Gastroesophageal sphincter (tissue), 4 donors: Measurements from ENCODE around the gene SH3GLB2. TPM values are rescaled to one million over a fixed set of nuclear protein-coding genes. Genes with fewer than 3 reads are reported as not detected.

ENCODE experiments used
- ATAC-seq: fragments of 150-250 bp; one replicate; pipeline ENCODE4 v1.9.1; 2016; ENCODE audit warnings: mild to moderate bottlenecking, moderate library complexity
- H3K27ac ChIP-seq, 4 donors: fragments of 200-600 bp; sonication (generic) in 3 of 4; 1 replicate in 3 of 4; 2 replicates in 1 of 4; pipeline ENCODE4 v1.5.1; 2016 to 2019
- H3K27me3 ChIP-seq: fragments of 200-600 bp; sonication (generic); one replicate; pipeline ENCODE4 v1.5.1; 2019
- H3K36me3 ChIP-seq, 2 donors: fragments of 200-600 bp; sonication (generic); one replicate each; pipeline ENCODE4 v1.5.1; 2019; ENCODE audit warnings: control low read depth in 1 of 2
- H3K4me1 ChIP-seq, 3 donors: fragments of 200-600 bp; sonication (generic); 1 replicate in 2 of 3; 2 replicates in 1 of 3; pipeline ENCODE4 v1.5.1; 2016 to 2019; ENCODE audit warnings: control low read depth in 2 of 3
- H3K4me3 ChIP-seq, 2 donors: fragments of 200-600 bp; sonication (generic); one replicate each; pipeline ENCODE4 v1.5.1; 2019; ENCODE audit warnings: mild to moderate bottlenecking in 1 of 2, moderate library complexity in 1 of 2
- H3K9me3 ChIP-seq, 3 donors: fragments of 200-600 bp; sonication (generic); one replicate each; pipeline ENCODE4 v1.5.1; 2017 to 2019; ENCODE audit warnings: control low read depth in 2 of 3
- CTCF ChIP-seq, 4 experiments: fragments of 200-600 bp in 2 of 4; fragments of 450-650 bp in 2 of 4; sonication (generic) in 1 of 4; IDR thresholded peaks; one replicate each; pipeline ENCODE4 v1.5.1; 2017 to 2019; ENCODE audit warnings: antibody characterized with exemption in 4 of 4, mild to moderate bottlenecking in 2 of 4, moderate library complexity in 2 of 4
- EP300 ChIP-seq: sonication (generic); formaldehyde crosslinking; IDR thresholded peaks from one replicate; pipeline ENCODE4 v1.6.1; 2017; ENCODE audit warnings: antibody characterized with exemption, mild to moderate bottlenecking
- POLR2A ChIP-seq, 2 donors: fragments of 450-650 bp; IDR thresholded peaks; one replicate each; pipeline ENCODE4 v1.6.1; 2017; ENCODE audit warnings: antibody characterized with exemption in 2 of 2, mild to moderate bottlenecking in 2 of 2, moderate library complexity in 1 of 2
- POLR2AphosphoS5 ChIP-seq: sonication (generic); formaldehyde crosslinking; IDR thresholded peaks from one replicate; pipeline ENCODE4 v1.6.1; 2017; ENCODE audit warnings: antibody characterized with exemption
- WGBS, 2 donors: methylation state at CpG; one replicate each; pipeline ENCODE4 v1.1.5; 2018; ENCODE audit warnings: low coverage in 1 of 2; 5-methylcytosine and 5-hydroxymethylcytosine counted together
- total RNA-seq, 4 donors: library from RNA; depleted of rRNA; stranded (reverse); fragments of >200 nt; gene quantifications; one replicate each; pipeline ENCODE4 v1.1.0, GENCODE V29; 2016

SH3GLB2 gene
- total RNA-seq, 4 donors from 2014 or later = 80.3 to 123 (median 83.6) TPM

- H3K27me3 ChIP-seq = no peaks in the 10 kb centered on the region
- no CpG with 5 or more reads among the region's 8 CpGs for WGBS, 2 donors
- no peaks in the 10 kb centered on the region for H3K9me3 ChIP-seq
- TF ChIP-seq POLR2AphosphoS5 = no peak
- no peak for TF ChIP-seq EP300
- TF ChIP-seq CTCF (IDR thresholded peaks at IDR 0.05) = no peak
- no peak for TF ChIP-seq POLR2A (IDR thresholded peaks at IDR 0.05)
- H3K4me1 ChIP-seq = peaks cover 0 to 21% (median 7%) of the 10 kb centered on the region in 3 donors
- H3K27ac ChIP-seq = no peak overlapping the region
- ATAC-seq = no peak
- H3K4me3 ChIP-seq = no peak overlapping the region
- H3K36me3 ChIP-seq = peaks cover 0 to 94% of the 10 kb centered on the region in 2 donors
Measured at GRCh38 chr9:129010267-129010975, 17.7 kb downstream of the SH3GLB2 start.

- Histone ChIP-seq H3K4me1 (peaks cover 0 to 21% (median 7%) of the 10 kb centered on the region in 3 donors), H3K9me3 (no peaks in the 10 kb centered on the region), H3K27me3 (no peaks in the 10 kb centered on the region), H3K27ac (no peak overlapping the region), H3K4me3 (no peak overlapping the region), H3K36me3 (peaks cover 0 to 94% of the 10 kb centered on the region in 2 donors)
- TF ChIP-seq EP300 (no peak), POLR2AphosphoS5 (no peak)
- 92 to 97% methylated on average over 6 to 7 of the region's 17 CpGs for WGBS, 2 donors
- no peak for ATAC-seq
Measured at GRCh38 chr9:129009584-129010141, 18.5 kb downstream of the SH3GLB2 start.

- no peak for ATAC-seq
- TF ChIP-seq CTCF (IDR thresholded peaks at IDR 0.05) (no peak), POLR2A (IDR thresholded peaks at IDR 0.05) (no peak), POLR2AphosphoS5 (no peak), EP300 (no peak)
- peaks cover 0 to 21% (median 7%) of the 10 kb centered on the region in 3 donors for H3K4me1 ChIP-seq
- no peak overlapping the region for H3K27ac ChIP-seq
- no peaks in the 10 kb centered on the region for H3K27me3 ChIP-seq
- H3K9me3 ChIP-seq = no peaks in the 10 kb centered on the region
- H3K36me3 ChIP-seq = peaks cover 0 to 94% of the 10 kb centered on the region in 2 donors
- no peak overlapping the region for H3K4me3 ChIP-seq
- no CpG with 5 or more reads among the region's 13 CpGs for WGBS, 2 donors
Measured at GRCh38 chr9:129008986-129009583, 19.0 kb downstream of the SH3GLB2 start.

GRCh38 chr9:129008469-129008965, 19.6 kb downstream of the SH3GLB2 start:
- Histone ChIP-seq H3K4me1 (peaks cover 0 to 21% (median 7%) of the 10 kb centered on the region in 3 donors), H3K36me3 (peaks cover 0 to 94% of the 10 kb centered on the region in 2 donors), H3K27me3 (no peaks in the 10 kb centered on the region), H3K27ac (peak overlapping the region in 2 of 4 donors; percentile 47 to 68), H3K4me3 (no peak overlapping the region), H3K9me3 (no peaks in the 10 kb centered on the region)
- WGBS, 2 donors = 100% methylated on average over 1 to 2 of the region's 6 CpGs
- no peak for ATAC-seq
- no peak for TF ChIP-seq POLR2AphosphoS5
- no peak for TF ChIP-seq POLR2A (IDR thresholded peaks at IDR 0.05)
- TF ChIP-seq EP300 = no peak
- TF ChIP-seq CTCF (IDR thresholded peaks at IDR 0.05) = no peak

GRCh38 chr9:129007766-129008468, 20.2 kb downstream of the SH3GLB2 start:
- ATAC-seq = no peak
- H3K4me3 ChIP-seq = no peak overlapping the region
- WGBS, 2 donors = 20 to 63% methylated on average over 1 to 7 of the region's 18 CpGs
- TF ChIP-seq POLR2AphosphoS5 (no peak), EP300 (no peak), CTCF (IDR thresholded peaks at IDR 0.05) (no peak), POLR2A (IDR thresholded peaks at IDR 0.05) (no peak)
- peaks cover 0 to 21% (median 7%) of the 10 kb centered on the region in 3 donors for H3K4me1 ChIP-seq
- no peaks in the 10 kb centered on the region for H3K27me3 ChIP-seq
- no peaks in the 10 kb centered on the region for H3K9me3 ChIP-seq
- peaks cover 0 to 94% of the 10 kb centered on the region in 2 donors for H3K36me3 ChIP-seq
- H3K27ac ChIP-seq = peak overlapping the region in 3 of 4 donors; percentile 47 to 68 (median 60)
